HG03432 (cell line): ENCODE data around the gene JUNB.
A peak's percentile ranks its signal among the peaks of the same experiment; 100 is the strongest.
"Not testable (repeated sequence)": the region's sequence is repeated elsewhere in the genome, so short reads cannot be mapped to it uniquely, and the experiment has no call there.

ENCODE experiments used
- ATAC-seq: cut with Tn5 transposase; IDR thresholded peaks from one replicate; pipeline ENCODE4 v1.9.1; 2021; ENCODE audit warnings: mild to moderate bottlenecking, moderate library complexity; ENCODE audit not compliant: unreplicated experiment

JUNB gene

DNA sequence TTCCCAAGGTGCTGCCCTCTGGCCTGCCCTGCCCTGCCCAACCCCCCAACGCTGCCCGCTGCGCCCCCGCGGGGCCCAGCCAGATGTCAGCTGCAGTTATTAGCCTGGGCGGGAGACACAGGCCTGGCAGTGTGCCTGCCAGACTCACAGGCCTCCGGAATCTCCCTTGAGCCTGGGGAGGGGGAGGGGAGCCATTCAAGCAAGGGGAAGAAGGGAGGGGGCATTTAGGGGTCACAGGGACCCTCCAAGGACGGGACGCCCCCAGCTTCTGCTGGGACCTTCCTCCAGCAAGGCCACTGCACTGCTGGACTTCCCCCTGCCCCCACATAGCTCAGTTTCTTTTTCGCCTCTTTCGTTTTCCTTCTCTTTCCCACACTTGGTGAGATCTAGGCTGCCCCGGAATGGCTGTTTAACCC is 2.6 kb upstream of the JUNB start:
- ATAC-seq = no peak

DNA sequence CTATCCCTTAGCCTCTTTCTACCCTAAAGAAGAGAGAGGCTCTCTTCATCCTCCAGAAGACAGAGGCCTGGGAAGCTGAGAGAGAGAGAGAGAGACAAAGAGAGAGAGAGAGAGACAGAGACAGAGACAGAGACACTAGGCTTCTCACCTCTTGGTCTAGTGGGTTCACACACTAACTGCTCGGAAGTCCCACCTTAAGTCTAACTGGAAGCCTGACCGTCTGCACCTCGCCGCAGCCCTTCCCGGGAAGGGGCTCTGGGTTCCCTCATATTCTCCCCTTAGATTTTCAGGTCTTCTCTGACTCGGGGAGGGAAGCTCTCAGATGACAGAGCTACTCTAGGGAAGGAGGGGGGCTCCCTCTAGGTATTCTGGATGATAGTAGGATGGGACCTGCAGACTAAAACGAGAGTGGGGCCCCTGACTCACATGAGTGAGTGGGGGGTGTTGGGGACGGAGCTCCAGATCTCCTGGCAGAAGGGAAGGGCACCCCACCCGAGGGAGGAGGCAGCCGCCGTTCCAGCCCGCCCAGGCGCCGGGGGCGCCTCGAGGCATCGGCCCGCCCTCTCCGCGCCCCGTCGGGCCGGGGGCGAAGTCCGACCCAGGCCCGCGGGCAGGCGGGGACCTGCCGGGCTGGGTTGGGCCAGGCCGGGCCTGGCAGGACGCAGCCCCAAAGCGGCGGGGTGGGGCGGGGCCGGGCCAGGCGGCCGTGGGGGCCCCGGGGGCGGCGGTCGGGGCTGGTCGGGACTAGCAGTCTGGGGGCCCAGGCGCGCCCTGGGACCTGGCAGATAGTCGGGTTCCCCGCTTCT is 2.0 kb upstream of the JUNB start:
- no peak for ATAC-seq

DNA sequence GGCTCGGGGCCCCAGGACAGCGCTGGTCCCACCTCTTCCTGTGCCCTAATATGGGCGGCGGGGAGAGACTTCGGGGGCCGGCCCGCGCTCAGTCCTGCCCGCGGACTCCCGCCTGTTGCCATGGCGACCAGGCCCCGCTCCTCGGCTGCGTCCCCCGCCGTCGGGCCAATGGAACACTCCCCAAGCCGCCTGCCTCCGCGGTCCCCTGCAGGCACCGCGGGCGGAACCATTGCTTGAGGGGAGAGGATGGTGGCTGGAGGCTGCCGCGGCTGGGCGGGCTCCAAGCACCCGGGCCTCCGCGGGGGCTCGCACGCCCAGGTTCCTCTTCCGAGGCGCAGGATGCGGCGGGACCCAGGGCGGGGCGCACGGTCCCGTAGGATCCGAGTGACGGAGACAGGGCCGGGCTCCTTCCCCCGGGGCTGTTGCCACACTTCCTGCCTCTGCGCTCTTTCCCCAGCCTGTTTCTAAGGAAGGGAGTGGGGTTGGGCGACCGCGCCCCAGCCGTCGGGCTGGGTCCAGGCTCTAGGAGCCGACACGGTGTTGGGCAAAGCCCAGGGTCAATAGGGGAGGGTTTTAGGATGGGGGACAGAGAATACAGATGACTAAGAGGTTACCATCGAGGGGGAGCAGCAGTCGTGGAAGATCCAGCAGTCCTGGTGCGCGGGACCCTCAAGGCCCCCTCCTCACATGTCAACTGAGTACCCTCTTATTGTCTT is 1.2 kb upstream of the JUNB start:
- ATAC-seq = peak; percentile 40

DNA sequence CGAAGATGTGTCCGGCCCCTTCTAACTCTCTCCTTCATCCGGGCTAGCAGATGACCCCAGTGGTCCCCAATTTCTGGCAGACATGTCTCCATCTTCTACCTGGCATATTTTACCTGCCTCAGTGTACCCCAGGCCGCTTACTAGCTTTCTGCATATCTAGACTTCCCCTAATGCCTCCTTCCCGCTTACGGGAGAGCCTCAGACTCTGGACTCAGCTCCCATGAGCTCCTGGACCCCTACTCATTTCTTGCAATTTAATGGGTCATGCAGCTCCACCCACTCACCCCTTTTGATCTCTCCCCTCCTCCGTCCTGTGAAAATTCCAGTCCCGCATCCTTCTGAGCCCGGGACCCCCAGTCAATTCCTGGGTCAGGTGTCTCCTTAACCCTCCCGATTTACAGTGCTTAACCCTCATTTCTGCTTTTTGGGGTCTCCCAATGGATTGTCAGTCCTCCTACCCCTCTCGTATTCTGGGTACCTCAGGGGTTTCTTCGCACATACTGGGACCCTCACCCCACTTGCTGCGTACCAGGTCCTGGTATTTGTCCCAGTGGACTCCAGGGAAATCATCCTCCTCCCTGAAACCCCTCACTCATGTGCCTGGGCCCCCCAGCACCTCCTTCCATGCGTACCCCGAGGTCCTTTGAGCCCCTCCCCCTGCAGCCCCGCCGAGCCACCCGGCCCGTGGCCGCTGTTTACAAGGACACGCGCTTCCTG is 500 bp upstream of the JUNB start:
- no peak for ATAC-seq

DNA sequence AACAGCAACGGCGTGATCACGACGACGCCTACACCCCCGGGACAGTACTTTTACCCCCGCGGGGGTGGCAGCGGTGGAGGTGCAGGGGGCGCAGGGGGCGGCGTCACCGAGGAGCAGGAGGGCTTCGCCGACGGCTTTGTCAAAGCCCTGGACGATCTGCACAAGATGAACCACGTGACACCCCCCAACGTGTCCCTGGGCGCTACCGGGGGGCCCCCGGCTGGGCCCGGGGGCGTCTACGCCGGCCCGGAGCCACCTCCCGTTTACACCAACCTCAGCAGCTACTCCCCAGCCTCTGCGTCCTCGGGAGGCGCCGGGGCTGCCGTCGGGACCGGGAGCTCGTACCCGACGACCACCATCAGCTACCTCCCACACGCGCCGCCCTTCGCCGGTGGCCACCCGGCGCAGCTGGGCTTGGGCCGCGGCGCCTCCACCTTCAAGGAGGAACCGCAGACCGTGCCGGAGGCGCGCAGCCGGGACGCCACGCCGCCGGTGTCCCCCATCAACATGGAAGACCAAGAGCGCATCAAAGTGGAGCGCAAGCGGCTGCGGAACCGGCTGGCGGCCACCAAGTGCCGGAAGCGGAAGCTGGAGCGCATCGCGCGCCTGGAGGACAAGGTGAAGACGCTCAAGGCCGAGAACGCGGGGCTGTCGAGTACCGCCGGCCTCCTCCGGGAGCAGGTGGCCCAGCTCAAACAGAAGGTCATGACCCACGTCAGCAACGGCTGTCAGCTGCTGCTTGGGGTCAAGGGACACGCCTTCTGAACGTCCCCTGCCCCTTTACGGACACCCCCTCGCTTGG is 966 bp downstream of the JUNB start:
- ATAC-seq = no peak

DNA sequence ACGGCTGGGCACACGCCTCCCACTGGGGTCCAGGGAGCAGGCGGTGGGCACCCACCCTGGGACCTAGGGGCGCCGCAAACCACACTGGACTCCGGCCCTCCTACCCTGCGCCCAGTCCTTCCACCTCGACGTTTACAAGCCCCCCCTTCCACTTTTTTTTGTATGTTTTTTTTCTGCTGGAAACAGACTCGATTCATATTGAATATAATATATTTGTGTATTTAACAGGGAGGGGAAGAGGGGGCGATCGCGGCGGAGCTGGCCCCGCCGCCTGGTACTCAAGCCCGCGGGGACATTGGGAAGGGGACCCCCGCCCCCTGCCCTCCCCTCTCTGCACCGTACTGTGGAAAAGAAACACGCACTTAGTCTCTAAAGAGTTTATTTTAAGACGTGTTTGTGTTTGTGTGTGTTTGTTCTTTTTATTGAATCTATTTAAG is 1.6 kb downstream of the JUNB start:
- ATAC-seq = no peak

DNA sequence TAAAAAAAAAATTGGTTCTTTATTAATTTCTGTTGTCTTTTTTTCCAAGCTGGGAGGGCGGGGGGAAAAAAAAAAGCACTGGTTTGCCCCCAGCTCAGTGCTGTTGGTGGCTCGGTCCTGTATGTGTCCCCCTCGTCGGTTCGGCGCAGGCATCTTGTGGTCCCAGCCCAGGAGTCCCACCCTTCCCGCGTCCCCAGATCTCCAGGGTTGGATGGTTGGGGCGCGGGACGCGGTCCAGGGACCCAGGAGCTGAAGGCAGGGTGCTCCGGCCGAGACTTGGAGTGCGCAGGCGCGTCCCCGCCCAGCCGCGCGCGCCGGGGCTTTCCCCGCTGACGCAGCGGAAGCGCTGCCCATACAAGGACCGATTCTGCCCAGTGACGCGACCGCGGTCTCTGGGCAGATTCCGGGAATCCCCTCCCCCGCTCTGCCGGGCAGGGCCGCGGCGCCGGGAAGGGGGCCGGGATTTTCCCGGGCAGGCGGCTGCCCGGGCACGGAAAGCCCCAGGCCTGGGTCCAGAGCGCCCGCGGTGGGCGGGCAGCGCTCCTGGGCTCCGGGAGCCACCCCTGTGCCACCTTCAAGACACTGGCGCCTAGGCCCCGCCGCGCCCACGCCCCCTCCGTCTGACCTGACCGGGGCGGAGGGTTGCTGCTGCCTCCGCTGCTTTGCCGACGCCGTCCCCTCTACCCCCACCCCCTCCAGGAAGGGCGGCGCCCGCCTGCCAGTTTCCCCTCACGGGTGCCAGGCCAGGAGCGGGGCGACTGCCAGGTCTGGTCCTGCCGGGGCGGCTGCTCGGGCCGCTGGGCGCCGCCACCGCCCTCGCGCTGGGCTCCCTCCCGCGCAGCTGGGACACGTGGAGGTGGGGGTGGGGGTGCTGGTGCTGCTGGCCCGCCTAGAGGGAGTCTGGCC is 2.3 kb downstream of the JUNB start:
- ATAC-seq = peak; percentile 33

DNA sequence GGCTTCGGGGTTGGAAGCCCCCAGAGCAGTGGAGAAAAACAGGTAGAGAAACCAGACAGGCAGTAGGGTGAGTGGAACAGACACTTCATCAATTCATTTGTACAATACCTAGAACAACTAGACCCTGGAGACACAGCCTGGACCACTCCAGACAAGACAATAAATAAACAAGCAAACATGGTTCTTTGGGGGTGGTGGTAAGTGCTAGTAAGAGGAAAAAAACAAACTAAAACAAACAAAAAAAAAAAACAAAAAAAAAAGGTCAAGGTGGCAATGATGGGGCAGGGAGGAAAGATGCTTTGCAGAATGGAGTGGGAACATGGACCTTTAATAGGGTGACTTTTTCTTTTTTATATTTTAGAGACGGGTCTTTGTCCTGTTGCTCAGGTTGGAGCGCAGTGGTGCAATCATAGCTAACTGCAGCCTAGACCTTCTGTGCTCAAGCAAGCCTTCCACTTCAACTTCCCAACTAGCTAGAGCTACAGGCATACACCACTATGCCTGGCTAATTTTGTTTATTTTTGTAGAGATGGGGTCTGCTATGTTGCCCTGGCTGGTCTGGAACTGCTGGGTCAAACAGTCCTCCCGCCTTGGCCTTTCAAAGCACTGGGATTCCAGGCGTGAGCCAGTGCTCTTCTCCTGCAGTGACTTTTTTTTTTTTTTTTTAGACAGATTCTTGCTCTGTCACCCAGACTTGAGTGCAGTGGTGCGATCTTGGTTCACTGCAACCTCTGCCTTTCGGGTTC is 3.1 kb downstream of the JUNB start:
- ATAC-seq = no peak

DNA sequence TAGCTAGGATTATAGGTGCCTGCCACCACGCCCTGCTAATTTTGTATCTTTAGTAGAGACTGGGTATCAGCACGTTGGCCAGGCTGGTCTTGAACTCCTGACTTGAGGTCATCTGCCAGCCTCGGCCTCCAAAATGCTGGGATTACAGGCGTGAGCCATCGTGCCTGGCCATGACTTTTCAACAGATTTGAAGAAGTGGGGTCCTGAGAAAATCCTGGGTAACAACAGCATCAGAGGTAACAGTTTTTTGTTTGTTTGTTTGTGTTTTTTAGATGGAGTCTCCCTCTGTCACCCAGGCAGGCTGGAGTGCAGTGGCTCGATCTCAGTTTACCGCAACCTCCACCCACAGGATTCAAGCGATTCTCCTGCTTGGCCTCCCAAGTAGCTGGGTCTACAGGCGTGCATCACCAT is 3.7 kb downstream of the JUNB start:
- no peak for ATAC-seq

DNA sequence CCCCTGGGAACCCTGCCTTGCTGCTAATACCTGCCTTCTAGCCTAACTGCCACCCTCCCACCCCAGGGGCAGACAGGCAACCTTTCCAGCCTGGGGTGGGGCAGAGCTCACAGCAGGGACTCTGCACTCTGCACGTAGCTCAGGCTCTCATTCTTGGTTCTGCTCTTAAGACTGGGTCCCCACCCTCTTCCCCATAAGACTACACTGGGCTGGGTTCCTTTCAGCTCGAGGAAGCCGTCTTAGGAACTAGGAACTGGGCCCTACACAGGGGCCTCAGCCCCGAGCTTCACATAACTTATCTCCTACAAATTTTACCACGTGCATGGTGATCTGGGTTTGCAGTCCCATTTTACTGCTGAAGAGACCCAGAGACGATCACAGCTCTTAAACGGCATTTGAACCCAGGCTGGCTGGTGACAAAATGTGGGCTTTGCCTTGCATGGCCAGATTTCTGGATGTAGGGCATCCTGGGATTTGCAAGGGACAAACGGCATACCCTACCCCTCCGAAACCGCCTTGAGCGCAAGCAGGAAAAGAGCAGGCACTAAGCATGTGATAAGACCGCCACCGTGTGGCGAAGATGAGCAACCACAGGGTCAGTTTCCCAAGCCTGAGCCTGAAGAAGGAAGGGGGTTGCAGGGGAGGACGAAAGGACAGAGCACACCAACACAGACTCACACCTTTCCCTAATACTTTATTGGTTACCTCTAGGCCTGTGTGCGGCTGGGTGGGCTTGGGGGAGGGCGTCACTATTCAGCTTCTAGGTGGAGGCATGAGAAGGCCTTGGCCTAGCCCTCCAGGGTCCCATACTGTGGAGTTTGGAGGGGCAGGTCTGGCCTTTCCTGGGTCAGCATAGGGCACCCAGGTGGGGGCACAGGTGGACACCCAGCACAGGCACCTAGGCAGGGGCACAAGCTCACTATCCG is 5.1 kb downstream of the JUNB start:
- ATAC-seq = no peak

DNA sequence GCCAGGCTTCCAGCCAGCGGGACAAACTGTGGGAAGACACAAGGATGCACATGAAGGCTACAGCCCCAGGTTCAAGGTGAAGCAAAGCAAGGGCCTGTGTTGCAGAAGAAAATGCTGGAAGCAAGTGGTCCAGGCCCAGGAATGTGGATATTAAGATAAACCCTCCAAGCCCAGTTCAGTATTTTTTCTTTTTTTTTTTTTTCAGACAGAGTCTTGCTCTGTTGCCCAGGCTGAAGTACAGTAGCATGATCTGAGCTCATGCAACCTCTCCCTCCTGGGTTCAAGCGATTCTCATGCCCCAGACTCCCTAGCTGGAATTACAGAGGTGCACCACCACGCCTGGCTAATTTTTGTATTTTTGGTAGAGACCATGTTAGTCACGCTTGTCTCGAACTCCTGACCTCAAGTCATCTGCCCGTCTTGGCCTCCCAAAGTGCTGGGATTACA is 5.9 kb downstream of the JUNB start:
- ATAC-seq = no peak

DNA sequence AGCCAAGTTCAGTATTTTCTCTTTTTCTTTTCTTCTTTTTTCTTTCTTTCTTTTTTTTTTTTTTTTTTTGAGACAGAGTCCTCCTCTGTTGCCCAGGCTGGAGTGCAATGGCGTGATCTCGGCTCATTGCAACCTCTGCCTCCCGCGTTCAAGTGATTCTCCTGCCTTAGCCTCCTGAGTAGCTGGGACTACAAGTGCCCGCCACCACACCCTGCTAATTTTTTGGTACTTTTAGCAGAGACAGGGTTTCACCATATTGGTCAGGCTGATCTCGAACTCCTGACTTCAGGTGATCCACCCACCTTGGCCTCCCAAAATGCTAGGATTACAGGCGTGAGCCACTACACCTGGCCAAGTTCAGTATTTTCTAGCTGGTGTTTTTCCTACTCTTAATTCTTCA is 6.3 kb downstream of the JUNB start:
- ATAC-seq = not testable (repeated sequence)

DNA sequence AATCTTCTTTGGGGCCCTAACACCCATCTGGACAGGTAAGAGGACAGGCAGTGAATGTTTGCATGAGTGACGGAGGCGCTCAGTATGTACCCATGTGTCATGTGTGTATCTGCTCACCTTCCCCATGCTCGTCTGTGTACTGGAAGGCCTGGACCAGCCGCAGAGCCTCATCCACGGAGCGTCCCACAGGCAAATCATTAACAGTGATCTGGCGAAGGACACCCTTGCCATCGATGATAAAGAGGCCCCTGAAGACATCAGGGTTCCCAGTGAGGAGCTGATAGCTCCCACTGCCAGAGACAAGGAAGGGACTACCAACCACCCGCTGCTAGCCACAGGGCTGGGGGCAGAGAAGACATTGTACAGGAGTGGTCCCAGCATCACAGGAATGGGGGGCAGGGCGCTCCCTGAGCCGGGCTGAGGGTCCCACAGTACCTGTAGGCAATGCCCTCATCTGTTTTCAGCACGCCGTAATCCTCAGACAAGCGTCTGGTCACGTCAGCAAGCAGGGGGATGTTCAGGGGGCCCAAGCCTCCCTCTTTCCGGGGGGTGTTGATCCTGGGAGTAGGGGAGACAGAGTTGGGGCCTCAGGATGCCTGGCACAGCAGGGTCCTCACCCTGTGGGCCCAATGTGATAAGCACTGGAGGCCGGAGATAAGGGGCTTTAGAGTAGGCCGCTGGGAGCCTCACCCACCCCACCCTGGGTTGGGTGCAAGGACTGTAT is 8.6 kb downstream of the JUNB start:
- ATAC-seq = no peak

DNA sequence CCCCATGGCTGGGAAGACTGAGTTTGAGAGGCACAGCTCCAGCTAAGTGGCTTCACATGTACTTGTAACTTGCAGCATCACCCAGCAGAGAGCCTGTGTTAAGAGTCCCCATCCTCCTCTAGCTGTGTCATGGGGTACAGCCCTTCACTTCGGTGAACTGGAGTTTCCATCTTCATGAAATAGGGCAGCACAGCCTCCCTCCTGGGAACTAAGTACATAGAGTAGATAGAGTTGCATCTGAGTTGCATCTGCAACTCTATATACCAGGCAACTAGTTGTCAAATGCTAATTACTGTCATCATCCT is 9.1 kb downstream of the JUNB start:
- ATAC-seq = no peak

DNA sequence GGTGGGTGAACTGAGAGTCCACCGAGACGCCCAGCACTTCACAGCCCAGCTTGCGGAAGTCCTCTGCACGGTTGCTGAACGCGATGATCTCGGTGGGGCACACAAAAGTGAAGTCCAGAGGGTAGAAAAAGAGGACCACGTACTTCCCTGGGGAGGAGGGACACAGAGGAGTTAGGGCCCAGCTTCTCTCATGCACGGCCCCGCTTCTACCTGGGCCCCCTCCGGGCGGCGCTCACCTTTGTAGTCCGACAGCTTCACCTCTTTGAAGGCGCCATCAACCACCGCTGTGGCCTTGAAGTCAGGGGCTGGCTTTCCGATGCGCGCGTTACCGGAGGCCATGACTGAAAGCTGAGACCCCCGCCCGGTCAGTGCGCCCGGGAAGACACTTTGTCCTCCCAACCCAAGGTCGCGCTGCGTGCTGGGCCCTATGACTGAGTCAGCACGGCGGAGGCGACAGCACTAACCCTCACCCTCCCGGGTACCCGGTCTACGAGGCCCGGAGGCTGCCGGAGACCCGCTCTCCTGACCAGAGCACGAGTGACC is 9.7 kb downstream of the JUNB start:
- no peak for ATAC-seq

DNA sequence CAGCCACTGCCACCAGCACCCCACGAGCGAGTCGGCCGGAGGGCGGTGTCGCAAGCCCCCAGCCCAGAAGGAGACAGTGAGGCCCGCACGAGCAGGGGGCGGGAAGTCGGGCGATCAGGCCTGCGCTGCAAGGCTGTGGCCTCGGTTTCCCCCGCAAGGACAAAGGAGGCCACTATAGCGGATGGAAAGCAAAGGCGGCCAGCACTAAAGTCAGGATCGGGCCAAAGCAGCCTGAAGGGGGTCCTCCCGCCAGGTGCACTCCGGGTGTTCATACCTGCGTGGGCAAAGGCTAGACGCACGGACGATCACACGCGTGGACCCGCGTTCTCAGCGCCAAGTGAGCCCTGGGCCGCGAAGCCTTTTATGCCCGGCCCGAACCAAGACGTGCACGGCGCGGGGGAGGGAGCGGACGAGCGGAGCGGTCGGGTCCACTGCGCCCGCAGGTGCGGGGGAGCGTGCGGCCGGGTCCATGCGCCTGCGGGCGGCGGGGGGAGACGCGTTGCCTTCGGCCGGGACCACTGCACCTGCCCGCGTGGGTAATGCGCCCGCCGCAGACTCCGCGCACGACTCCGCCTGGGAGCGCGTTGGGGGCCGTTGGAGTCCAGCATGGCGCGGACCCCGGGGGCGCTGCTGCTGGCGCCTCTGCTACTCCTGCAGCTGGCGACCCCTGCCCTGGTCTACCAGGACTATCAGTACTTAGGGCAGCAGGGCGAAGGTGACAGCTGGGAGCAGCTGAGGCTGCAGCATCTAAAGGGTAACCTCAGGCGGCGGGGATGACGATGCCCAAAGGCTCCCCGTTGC is 10.4 kb downstream of the JUNB start, which contains the start of the genes PRDX2 and THSD8:
PRDX2 (minus strand) TSS at position 335 of the 801 bp plus-strand sequence. CDS start 539 bp downstream, outside the sequence.
THSD8 (plus strand) TSS at position 604 of the 801 bp plus-strand sequence; CDS start at position 607, 3 bp downstream.
- ATAC-seq = no peak
